Liver (tissue), 9 donors: ENCODE results near the gene PEAK1. TPM values are rescaled to one million over a fixed set of nuclear protein-coding genes. Genes with fewer than 3 reads are reported as not detected.

Source experiments
- DNase-seq: peaks from one replicate; pipeline ENCODE4 v3.0.0-alpha.2; 2017; ENCODE audit warnings: low spot score
- H3K27ac ChIP-seq, 2 donors: one replicate each; pipeline ENCODE4 v1.7.0; 2013; ENCODE audit warnings: inconsistent platforms in 2 of 2, low read length in 2 of 2, control low read depth in 1 of 2, low read depth in 1 of 2, mild to moderate bottlenecking in 1 of 2
- H3K27me3 ChIP-seq, 4 donors: one replicate each; pipeline versions ENCODE4 v1.6.1 to v1.7.0; 2013; ENCODE audit warnings: low read length in 3 of 4, inconsistent platforms in 1 of 4, mild to moderate bottlenecking in 1 of 4, moderate library complexity in 1 of 4; ENCODE audit not compliant: control insufficient read depth in 4 of 4, insufficient read depth in 4 of 4
- H3K36me3 ChIP-seq, 4 donors: one replicate each; pipeline versions ENCODE4 v1.6.1 to v1.7.0; 2013; ENCODE audit warnings: low read length in 3 of 4, mild to moderate bottlenecking in 3 of 4, low read depth in 1 of 4, moderate library complexity in 1 of 4; ENCODE audit not compliant: control insufficient read depth in 4 of 4, insufficient read depth in 3 of 4
- H3K4me1 ChIP-seq, 4 donors: one replicate each; pipeline versions ENCODE4 v1.6.1 to v1.7.0; 2013; ENCODE audit warnings: low read length in 3 of 4, mild to moderate bottlenecking in 3 of 4, moderate library complexity in 1 of 4; ENCODE audit not compliant: control insufficient read depth in 4 of 4, insufficient read depth in 4 of 4
- H3K4me3 ChIP-seq, 3 donors: one replicate each; pipeline versions ENCODE4 v1.6.1 to v1.7.0; 2013; ENCODE audit warnings: low read length in 3 of 3, control low read depth in 1 of 3, low read depth in 1 of 3, mild to moderate bottlenecking in 1 of 3
- H3K9ac ChIP-seq, 2 donors: one replicate each; pipeline ENCODE4 v1.7.0; 2013; ENCODE audit warnings: low read length in 2 of 2, mild to moderate bottlenecking in 2 of 2, moderate library complexity in 2 of 2, control low read depth in 1 of 2, low read depth in 1 of 2
- H3K9me3 ChIP-seq, 4 donors: one replicate each; pipeline versions ENCODE4 v1.6.1 to v1.7.0; 2013; ENCODE audit warnings: low read length in 3 of 4; ENCODE audit not compliant: control insufficient read depth in 4 of 4
- ATF3 ChIP-seq: IDR thresholded peaks from 2 replicates; pipeline ENCODE4 v1.6.1; 2016; ENCODE audit warnings: antibody characterized with exemption
- CTCF ChIP-seq: fragments of 150-350 bp; IDR thresholded peaks from 2 replicates; pipeline ENCODE4 v1.5.1; 2017; ENCODE audit warnings: improper control_type of control experiment, low read depth, low read length; ENCODE audit not compliant: missing input control
- EGR1 ChIP-seq, 2 donors: IDR thresholded peaks; 2 replicates each; pipeline ENCODE4 v1.6.1; 2016 to 2018; ENCODE audit warnings: antibody characterized with exemption in 2 of 2, low read depth in 2 of 2
- FOXA1 ChIP-seq: IDR thresholded peaks from 2 replicates; pipeline ENCODE4 v1.6.1; 2016; ENCODE audit warnings: antibody characterized with exemption
- FOXA2 ChIP-seq: IDR thresholded peaks from 2 replicates; pipeline ENCODE4 v1.6.1; 2016; ENCODE audit warnings: antibody characterized with exemption
- GABPA ChIP-seq, 2 donors: IDR thresholded peaks in 1 of 2; conservative IDR thresholded peaks in 1 of 2; 2 replicates each; pipeline ENCODE4 v1.6.1; 2016; ENCODE audit warnings: antibody characterized with exemption in 2 of 2, mild to moderate bottlenecking in 1 of 2, moderate library complexity in 1 of 2
- HNF4A ChIP-seq, 2 donors: conservative IDR thresholded peaks; 2 replicates each; pipeline ENCODE4 v1.6.1; 2016; ENCODE audit warnings: antibody characterized with exemption in 2 of 2, mild to moderate bottlenecking in 2 of 2
- HNF4G ChIP-seq: IDR thresholded peaks from 2 replicates; pipeline ENCODE4 v1.6.1; 2016; ENCODE audit warnings: antibody characterized with exemption
- JUND ChIP-seq, 2 donors: IDR thresholded peaks; 2 replicates each; pipeline ENCODE4 v1.6.1; 2016; ENCODE audit warnings: antibody characterized with exemption in 2 of 2
- MAX ChIP-seq: IDR thresholded peaks from 2 replicates; pipeline ENCODE4 v1.6.1; 2016; ENCODE audit warnings: antibody characterized with exemption
- NR2F2 ChIP-seq: IDR thresholded peaks from 2 replicates; pipeline ENCODE4 v1.6.1; 2016; ENCODE audit warnings: antibody characterized with exemption
- REST ChIP-seq: IDR thresholded peaks from 2 replicates; pipeline ENCODE4 v1.6.1; 2016; ENCODE audit warnings: antibody characterized with exemption, mild to moderate bottlenecking
- RXRA ChIP-seq, 2 donors: IDR thresholded peaks; 2 replicates each; pipeline ENCODE4 v1.6.1; 2017 to 2018; ENCODE audit warnings: antibody characterized with exemption in 2 of 2, mild to moderate bottlenecking in 1 of 2
- SP1 ChIP-seq: IDR thresholded peaks from 2 replicates; pipeline ENCODE4 v1.6.1; 2018; ENCODE audit warnings: antibody characterized with exemption, mild to moderate bottlenecking
- TAF1 ChIP-seq: conservative IDR thresholded peaks from 2 replicates; pipeline ENCODE4 v1.6.1; 2016; ENCODE audit warnings: antibody characterized with exemption, mild to moderate bottlenecking
- YY1 ChIP-seq: IDR thresholded peaks from 2 replicates; pipeline ENCODE4 v1.6.1; 2016; ENCODE audit warnings: antibody characterized with exemption, mild to moderate bottlenecking
- ZBTB33 ChIP-seq: IDR thresholded peaks from 2 replicates; pipeline ENCODE4 v1.6.1; 2016; ENCODE audit warnings: antibody characterized with exemption
- WGBS: extraction: QIAGEN DNeasy Blood & Tissue Kit; methylation state at CpG from one replicate; pipeline ENCODE4 v1.1.7; 2013; 5-methylcytosine and 5-hydroxymethylcytosine counted together
- polyA plus RNA-seq, 2 donors: library from polyadenylated mRNA; stranded (reverse) in 1 of 2; unstranded in 1 of 2; fragments of 200-250 nt in 1 of 2; fragments of >200 nt in 1 of 2; fragmentation: Nextera tagmentation in 1 of 2; extraction: Ambion mirVana in 1 of 2; gene quantifications; one replicate each; pipeline versions ENCODE4 v1.2.1 to v1.2.3, GENCODE V29; 2013 to 2015
- total RNA-seq, 2 donors: library from RNA; depleted of rRNA; stranded (reverse); fragments of >200 nt; gene quantifications; one replicate each; pipeline ENCODE4 v1.2.3, GENCODE V29; 2014
- donor health status: healthy.
- donor health status: healthy.
- donor health status: healthy.
- donor health status: healthy.
- donor health status: healthy.

PEAK1 gene
- total and polyA plus RNA-seq, 4 donors, result 1.8 to 14.9 (median 5.8) TPM

GRCh38 chr15:77070180-77070494, 349.8 kb downstream of the PEAK1 start:
- no peak for DNase-seq
- under 1% methylated on average over 18 of the region's 18 CpGs for WGBS
- Histone ChIP-seq H3K9ac (peak overlapping the region; percentile 2 to 13), H3K4me1 (peaks cover 3 to 31% (median 17%) of the 10 kb centered on the region in 4 donors), H3K9me3 (no peaks in the 10 kb centered on the region), H3K4me3 (peak overlapping the region; percentile 87 to 94 (median 90)), H3K27me3 (no peaks in the 10 kb centered on the region), H3K36me3 (no peaks in the 10 kb centered on the region), H3K27ac (peak overlapping the region; percentile 69 to 79)
- TF ChIP-seq JUND (IDR thresholded peaks at IDR 0.05), result no peak
- no peak for TF ChIP-seq REST
- TF ChIP-seq FOXA2, result no peak
- TF ChIP-seq YY1, result no peak
- no peak for TF ChIP-seq ZBTB33
- no peak for TF ChIP-seq HNF4G
- no peak for TF ChIP-seq TAF1
- no peak for TF ChIP-seq SP1
- TF ChIP-seq ATF3, result no peak
- TF ChIP-seq HNF4A (conservative IDR thresholded peaks at IDR 0.05), result no peak
- TF ChIP-seq MAX, result no peak
- no peak for TF ChIP-seq CTCF
- TF ChIP-seq FOXA1, result no peak
- TF ChIP-seq GABPA (IDR thresholded peaks at IDR 0.05 in 1 of 2, conservative IDR thresholded peaks at IDR 0.05 in 1 of 2), result no peak
- no peak for TF ChIP-seq RXRA (IDR thresholded peaks at IDR 0.05)
- no peak for TF ChIP-seq EGR1 (IDR thresholded peaks at IDR 0.05; ENCODE audit: low read depth in 2 of 2)
- no peak for TF ChIP-seq NR2F2
